GM12801 (cell line): ENCODE results near the gene CDC42BPA.

ENCODE experiments used
- TF ChIP-seq, protein P1 (sequence below): IDR thresholded peaks from one replicate; pipeline ENCODE4 v1.5.1; 2011; ENCODE audit warnings: control low read depth; ENCODE audit not compliant: insufficient read length; ENCODE audit errors: extremely low read depth

Gene CDC42BPA

GRCh38 chr1:227357171-227357926 is 39.1 kb upstream of the CDC42BPA start:
- TF ChIP-seq, protein P1, sequence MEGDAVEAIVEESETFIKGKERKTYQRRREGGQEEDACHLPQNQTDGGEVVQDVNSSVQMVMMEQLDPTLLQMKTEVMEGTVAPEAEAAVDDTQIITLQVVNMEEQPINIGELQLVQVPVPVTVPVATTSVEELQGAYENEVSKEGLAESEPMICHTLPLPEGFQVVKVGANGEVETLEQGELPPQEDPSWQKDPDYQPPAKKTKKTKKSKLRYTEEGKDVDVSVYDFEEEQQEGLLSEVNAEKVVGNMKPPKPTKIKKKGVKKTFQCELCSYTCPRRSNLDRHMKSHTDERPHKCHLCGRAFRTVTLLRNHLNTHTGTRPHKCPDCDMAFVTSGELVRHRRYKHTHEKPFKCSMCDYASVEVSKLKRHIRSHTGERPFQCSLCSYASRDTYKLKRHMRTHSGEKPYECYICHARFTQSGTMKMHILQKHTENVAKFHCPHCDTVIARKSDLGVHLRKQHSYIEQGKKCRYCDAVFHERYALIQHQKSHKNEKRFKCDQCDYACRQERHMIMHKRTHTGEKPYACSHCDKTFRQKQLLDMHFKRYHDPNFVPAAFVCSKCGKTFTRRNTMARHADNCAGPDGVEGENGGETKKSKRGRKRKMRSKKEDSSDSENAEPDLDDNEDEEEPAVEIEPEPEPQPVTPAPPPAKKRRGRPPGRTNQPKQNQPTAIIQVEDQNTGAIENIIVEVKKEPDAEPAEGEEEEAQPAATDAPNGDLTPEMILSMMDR = no peak

- TF ChIP-seq, protein P1 = no peak
Observed at GRCh38 chr1:227356620-227357146, 38.4 kb upstream of the CDC42BPA start.

DNA sequence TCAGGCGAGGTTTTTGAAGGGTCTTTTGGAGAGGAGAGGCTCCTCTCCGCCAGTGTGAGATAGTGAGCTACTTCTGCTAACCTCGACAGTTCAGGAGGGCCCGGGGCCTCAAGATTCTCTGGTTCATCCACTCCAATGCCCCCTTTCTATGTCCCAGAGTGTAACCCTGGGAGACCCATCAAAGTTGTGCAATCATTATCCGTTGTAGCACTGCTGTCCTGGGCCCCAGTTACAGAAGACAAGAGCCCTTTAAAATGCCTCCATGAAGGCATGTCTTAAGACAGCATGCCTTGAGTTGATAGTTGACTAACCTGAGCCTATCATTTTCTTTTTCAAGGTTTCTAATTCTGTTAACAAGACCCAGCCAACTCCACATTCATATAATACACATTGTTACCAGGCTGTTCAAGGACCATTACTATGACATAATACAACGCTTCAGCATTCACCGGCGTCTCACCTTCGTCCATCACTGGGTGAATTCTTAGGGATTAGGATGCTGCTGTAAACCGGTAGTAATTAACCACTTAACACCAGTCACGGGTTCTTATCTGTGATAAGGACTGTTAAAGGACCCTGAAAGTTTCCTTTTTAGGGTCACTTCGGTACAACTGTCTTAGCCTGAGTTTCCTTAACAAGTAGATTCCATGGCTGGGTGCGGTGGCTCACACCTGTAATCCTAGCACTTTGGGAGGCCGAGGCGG is 37.4 kb upstream of the CDC42BPA start:
- TF ChIP-seq, protein P1 = no peak

DNA sequence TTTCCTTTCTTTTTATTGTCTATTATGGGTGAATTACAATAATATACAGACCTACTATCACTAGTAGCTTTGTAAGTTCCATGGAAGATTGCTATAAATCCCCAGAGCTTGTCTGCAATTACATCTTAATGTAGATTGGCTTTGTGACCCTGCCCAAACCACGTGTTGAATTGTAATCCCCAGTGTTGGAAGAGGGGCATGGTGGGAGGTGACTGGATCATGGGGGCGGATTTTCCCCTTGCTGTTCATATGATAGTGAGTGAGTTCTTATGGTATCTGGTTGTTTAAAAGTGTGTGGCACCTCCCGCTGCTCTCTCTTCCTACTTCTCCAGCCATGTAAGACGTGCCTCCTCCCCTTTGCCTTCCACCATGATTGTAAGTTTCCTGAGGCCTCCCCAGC is 34.9 kb upstream of the CDC42BPA start:
- TF ChIP-seq, protein P1 = no peak

DNA sequence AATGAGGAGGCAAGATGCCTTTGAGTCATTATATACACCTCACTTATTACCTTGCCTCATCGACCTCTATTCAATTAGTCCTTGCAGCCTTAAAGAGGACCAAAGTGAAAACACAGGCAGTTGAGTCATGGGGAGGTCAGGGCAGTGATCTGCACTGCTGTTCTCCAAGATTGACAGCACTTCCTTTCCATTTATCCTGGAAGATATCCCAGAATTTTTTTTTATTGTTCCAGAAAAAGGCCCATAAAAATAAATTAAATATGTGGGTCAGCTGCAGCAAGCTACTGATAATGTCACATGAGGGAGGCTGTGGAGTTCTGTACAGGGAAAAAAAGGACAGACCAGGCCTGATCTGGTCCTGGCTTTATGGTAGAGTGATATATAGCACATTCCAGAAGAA is 33.2 kb upstream of the CDC42BPA start:
- TF ChIP-seq, protein P1 = no peak

DNA sequence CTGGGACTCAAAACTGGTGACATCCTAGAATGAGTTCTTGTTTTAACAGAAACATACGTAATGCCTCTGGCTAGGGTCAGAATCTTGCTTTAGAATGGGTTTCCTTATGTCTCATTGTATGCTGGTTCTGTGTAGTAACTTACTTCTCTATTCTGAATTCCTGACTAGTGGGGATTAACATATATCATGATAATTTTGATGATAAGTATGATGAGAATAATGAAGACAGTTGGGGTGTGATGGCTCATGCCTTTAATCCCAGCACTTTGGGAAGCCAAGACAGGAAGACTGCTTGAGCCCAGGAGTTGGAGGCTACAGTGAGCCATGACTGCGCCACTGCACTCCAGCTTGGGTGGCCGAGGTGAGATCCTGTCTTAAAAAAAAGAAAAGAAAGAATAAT is 31.7 kb upstream of the CDC42BPA start:
- TF ChIP-seq, protein P1 = no peak

DNA sequence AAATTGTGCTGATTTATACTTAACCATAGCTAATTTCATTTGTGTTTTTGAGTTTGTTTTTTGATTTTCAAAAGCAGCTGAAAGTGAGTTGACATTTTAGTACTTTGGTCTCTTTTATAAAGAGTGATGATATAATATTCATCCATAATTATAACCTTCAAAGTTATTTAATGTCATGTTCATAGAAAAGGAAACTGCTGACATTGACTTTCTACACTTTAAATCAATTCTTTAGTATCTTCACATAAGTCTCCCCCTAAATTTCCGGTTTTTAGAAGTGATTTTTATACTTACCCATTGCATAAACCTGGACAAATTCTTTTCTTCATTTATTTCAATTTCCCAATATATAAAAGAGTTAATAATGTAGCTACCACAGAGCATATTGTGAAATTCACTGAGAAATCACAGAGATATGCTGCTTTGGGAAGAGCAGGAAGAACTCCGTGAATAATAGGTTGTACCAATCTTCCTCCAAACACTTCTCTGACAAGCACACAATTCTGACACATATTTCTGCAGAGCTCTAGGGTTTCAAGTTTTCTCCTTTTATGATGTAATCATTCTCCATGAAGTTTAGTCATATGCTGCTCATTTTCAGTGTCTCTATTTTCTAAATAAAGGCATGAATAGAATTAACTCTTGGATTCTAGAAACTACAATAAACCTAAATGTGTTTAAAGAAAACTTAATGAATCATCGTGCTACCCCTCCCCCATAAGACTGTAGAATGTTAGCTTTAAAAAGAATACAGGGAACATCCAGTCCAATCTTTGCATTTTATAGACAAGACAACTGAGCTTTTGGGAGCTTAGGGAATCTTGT is 25.6 kb upstream of the CDC42BPA start:
- TF ChIP-seq, protein P1 = no peak
